OCI-LY1 (cell line): Measurements from ENCODE around the gene CLBA1.

Experiments
- CTCF ChIP-seq: fragments of 200-600 bp; sonication (generic), shearing (Covaris generic); IDR thresholded peaks from 2 replicates; pipeline ENCODE4 v1.5.1; 2017; ENCODE audit warnings: mild to moderate bottlenecking, antibody characterized with exemption, low read length, moderate library complexity, mixed read lengths
- EZH2 ChIP-seq: fragments of 200-600 bp; sonication (generic), shearing (Covaris generic); IDR thresholded peaks from 2 replicates; pipeline ENCODE4 v1.8.0; 2017; ENCODE audit warnings: borderline replicate concordance, mixed run types, mild to moderate bottlenecking, antibody characterized with exemption, low read length, moderate library complexity, mixed read lengths

- TF ChIP-seq CTCF (no peak), EZH2 (no peak)
These were observed 4.3 kb downstream of the CLBA1 start for GRCh38 chr14:104989951-104990303.
